ENCODE measurements around the gene PLXNC1. TPM values are rescaled to one million over a fixed set of nuclear protein-coding genes. Genes with fewer than 3 reads are reported as not detected.

PLXNC1 gene
- total RNA-seq, 6 donors from 2014 or later = 14.1 to 51.3 (median 24.6) TPM

- TF ChIP-seq POLR2A (IDR thresholded peaks at IDR 0.05) (no peak), EP300 (IDR thresholded peaks at IDR 0.05) (no peak), POLR2AphosphoS5 (IDR thresholded peaks at IDR 0.05) (no peak), CTCF (IDR thresholded peaks at IDR 0.05) (no peak)
- 35 to 57% methylated on average over 1 of the region's 1 CpG for WGBS, 2 donors
- DNase-seq = no peak
Observed at GRCh38 chr12:94318181-94318580, 169.8 kb downstream of the PLXNC1 start.

GRCh38 chr12:94320109-94320508 lies 171.7 kb downstream of the PLXNC1 start:
- TF ChIP-seq POLR2A (IDR thresholded peaks at IDR 0.05) (no peak), CTCF (IDR thresholded peaks at IDR 0.05) (no peak), POLR2AphosphoS5 (IDR thresholded peaks at IDR 0.05) (no peak), EP300 (IDR thresholded peaks at IDR 0.05) (no peak)
- ATAC-seq (ENCODE audit: low FRiP score in 2 of 2) (no peak), DNase-seq (no peak)
- peaks cover 0 to 14% (median 3%) of the 10 kb centered on the region in 4 donors for H3K9me3 ChIP-seq
- H3K27ac ChIP-seq = no peak overlapping the region
- H3K4me1 ChIP-seq = no peaks in the 10 kb centered on the region
- no peaks in the 10 kb centered on the region for H3K27me3 ChIP-seq
- H3K36me3 ChIP-seq = peaks cover 0 to 23% (median 4%) of the 10 kb centered on the region in 4 donors
- H3K4me3 ChIP-seq = no peak overlapping the region

More at GRCh38 chr12:94318181-94318580, 169.8 kb downstream of the PLXNC1 start:
- no peak overlapping the region for H3K27ac ChIP-seq
- H3K36me3 ChIP-seq = peaks cover 0 to 20% (median 3%) of the 10 kb centered on the region in 4 donors
- ATAC-seq (ENCODE audit: low FRiP score in 2 of 2) = no peak
- no peaks in the 10 kb centered on the region for H3K4me1 ChIP-seq
- H3K27me3 ChIP-seq = no peaks in the 10 kb centered on the region
- H3K4me3 ChIP-seq = no peak overlapping the region
- peaks cover 0 to 14% (median 3%) of the 10 kb centered on the region in 4 donors for H3K9me3 ChIP-seq

- WGBS, 2 donors = 83 to 84% methylated on average over 2 of the region's 2 CpGs
- no peak for ATAC-seq (ENCODE audit: low FRiP score in 2 of 2)
- Histone ChIP-seq H3K9me3 (peaks cover 0 to 14% (median 3%) of the 10 kb centered on the region in 4 donors), H3K4me1 (no peaks in the 10 kb centered on the region), H3K27me3 (no peaks in the 10 kb centered on the region), H3K4me3 (no peak overlapping the region), H3K27ac (no peak overlapping the region), H3K36me3 (peaks cover 0 to 26% (median 4%) of the 10 kb centered on the region in 4 donors)
- TF ChIP-seq POLR2A (IDR thresholded peaks at IDR 0.05) (no peak), CTCF (IDR thresholded peaks at IDR 0.05) (no peak), EP300 (IDR thresholded peaks at IDR 0.05) (no peak), POLR2AphosphoS5 (IDR thresholded peaks at IDR 0.05) (no peak)
- DNase-seq = no peak
Observed at GRCh38 chr12:94322346-94322745, 174.0 kb downstream of the PLXNC1 start.

- H3K4me1 ChIP-seq = no peaks in the 10 kb centered on the region
- H3K4me3 ChIP-seq = no peak overlapping the region
- H3K36me3 ChIP-seq = peaks cover 0 to 26% (median 8%) of the 10 kb centered on the region in 4 donors
- H3K27ac ChIP-seq = no peak overlapping the region
- DNase-seq (no peak), ATAC-seq (ENCODE audit: low FRiP score in 2 of 2) (no peak)
- H3K27me3 ChIP-seq = no peaks in the 10 kb centered on the region
- 94 to 97% methylated on average over 1 of the region's 1 CpG for WGBS, 2 donors
- H3K9me3 ChIP-seq = no peaks in the 10 kb centered on the region
- TF ChIP-seq CTCF (IDR thresholded peaks at IDR 0.05) (no peak), POLR2AphosphoS5 (IDR thresholded peaks at IDR 0.05) (no peak), EP300 (IDR thresholded peaks at IDR 0.05) (no peak), POLR2A (IDR thresholded peaks at IDR 0.05) (no peak)
Observed at GRCh38 chr12:94326234-94326633, 177.9 kb downstream of the PLXNC1 start.

- ATAC-seq (ENCODE audit: low FRiP score in 2 of 2) (no peak), DNase-seq (no peak)
- no peak overlapping the region for H3K4me3 ChIP-seq
- H3K27ac ChIP-seq = no peak overlapping the region
- no peak for TF ChIP-seq POLR2AphosphoS5 (IDR thresholded peaks at IDR 0.05)
- TF ChIP-seq POLR2A (IDR thresholded peaks at IDR 0.05) = no peak
- no peak for TF ChIP-seq CTCF (IDR thresholded peaks at IDR 0.05)
- TF ChIP-seq EP300 (IDR thresholded peaks at IDR 0.05) = no peak
- H3K9me3 ChIP-seq = no peaks in the 10 kb centered on the region
- peaks cover 0 to 21% (median 8%) of the 10 kb centered on the region in 4 donors for H3K36me3 ChIP-seq
- no peaks in the 10 kb centered on the region for H3K4me1 ChIP-seq
- no peaks in the 10 kb centered on the region for H3K27me3 ChIP-seq
Observed at GRCh38 chr12:94326727-94327126, 178.3 kb downstream of the PLXNC1 start.

Data from upper lobe of left lung (tissue), 6 donors.